ENCODE results near the gene RWDD3.

The RWDD3 gene

DNA sequence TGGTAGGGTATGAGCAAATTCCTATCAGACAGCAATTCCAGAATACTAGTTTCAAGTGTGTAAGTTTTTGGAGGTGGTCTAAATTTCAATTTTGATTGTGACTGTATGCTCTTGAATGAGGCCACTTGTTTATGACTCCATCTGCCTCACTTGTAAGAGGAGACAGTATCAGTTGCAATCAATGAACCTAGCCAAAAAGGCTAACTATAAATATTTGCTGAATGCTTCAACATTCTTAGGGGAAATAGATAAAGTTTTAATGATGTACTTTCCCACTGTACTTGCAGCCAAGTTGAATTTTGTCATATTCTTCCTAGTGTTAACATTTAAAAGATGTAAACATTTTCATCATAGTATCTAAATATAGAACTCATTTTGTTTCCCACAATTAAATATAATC is 32.1 kb upstream of the RWDD3 start:
- no peak for FAIRE-seq
- DNase-seq (ENCODE audit: insufficient read length, low spot score): no peak
- TF ChIP-seq, protein P1, sequence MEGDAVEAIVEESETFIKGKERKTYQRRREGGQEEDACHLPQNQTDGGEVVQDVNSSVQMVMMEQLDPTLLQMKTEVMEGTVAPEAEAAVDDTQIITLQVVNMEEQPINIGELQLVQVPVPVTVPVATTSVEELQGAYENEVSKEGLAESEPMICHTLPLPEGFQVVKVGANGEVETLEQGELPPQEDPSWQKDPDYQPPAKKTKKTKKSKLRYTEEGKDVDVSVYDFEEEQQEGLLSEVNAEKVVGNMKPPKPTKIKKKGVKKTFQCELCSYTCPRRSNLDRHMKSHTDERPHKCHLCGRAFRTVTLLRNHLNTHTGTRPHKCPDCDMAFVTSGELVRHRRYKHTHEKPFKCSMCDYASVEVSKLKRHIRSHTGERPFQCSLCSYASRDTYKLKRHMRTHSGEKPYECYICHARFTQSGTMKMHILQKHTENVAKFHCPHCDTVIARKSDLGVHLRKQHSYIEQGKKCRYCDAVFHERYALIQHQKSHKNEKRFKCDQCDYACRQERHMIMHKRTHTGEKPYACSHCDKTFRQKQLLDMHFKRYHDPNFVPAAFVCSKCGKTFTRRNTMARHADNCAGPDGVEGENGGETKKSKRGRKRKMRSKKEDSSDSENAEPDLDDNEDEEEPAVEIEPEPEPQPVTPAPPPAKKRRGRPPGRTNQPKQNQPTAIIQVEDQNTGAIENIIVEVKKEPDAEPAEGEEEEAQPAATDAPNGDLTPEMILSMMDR (IDR thresholded peaks at IDR 0.05; ENCODE audit: insufficient read depth, missing control alignments): no peak

DNA sequence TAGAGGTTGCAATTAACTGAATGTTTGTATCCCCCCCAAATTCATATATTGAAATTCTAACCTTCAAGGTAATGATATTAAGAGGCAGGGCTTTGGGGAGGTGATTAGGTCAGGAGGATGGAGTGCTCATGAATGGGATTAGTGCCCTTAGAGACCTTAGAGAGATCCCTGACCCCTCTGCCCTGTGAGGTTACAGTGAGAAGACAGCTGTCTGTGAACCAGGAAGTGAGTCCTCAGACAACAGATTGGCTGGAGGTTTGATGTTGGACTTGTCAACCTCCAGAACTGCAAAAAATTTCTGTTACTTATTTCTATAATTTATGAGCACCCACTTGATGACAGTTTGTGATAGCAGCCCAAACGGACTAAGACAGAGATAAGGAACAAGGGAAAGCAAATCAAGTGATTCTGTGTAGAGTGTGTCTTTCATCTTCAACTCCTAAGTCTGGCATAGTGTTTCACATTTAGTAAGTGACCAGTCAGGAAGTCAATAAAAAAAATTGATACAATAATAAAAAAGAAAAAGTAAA is 30.0 kb upstream of the RWDD3 start:
- TF ChIP-seq, protein P1 (IDR thresholded peaks at IDR 0.05; ENCODE audit: insufficient read depth, missing control alignments): no peak
- DNase-seq (ENCODE audit: insufficient read length, low spot score): no peak
- FAIRE-seq: no peak

DNA sequence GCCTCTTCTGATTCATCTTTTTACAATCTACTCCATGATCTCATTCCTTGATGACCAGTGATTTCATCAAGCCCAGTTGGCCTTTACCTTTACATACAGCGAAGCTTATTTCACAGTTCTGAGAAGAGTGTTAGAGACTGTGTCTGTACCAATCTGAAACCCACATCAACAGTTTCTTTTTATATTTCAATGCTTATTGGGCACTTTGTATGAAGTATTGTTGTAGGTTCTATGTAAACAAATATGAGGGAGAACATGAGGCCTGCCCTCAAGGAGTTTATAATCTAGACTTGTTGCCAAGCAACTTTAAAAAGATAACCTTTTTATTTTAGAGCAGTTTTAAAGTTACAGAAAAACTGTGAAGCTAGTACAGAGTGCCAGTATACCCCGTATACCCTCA is 27.5 kb upstream of the RWDD3 start:
- TF ChIP-seq, protein P1 (IDR thresholded peaks at IDR 0.05; ENCODE audit: insufficient read depth, missing control alignments): no peak
- DNase-seq (ENCODE audit: insufficient read length, low spot score): no peak
- FAIRE-seq: no peak

DNA sequence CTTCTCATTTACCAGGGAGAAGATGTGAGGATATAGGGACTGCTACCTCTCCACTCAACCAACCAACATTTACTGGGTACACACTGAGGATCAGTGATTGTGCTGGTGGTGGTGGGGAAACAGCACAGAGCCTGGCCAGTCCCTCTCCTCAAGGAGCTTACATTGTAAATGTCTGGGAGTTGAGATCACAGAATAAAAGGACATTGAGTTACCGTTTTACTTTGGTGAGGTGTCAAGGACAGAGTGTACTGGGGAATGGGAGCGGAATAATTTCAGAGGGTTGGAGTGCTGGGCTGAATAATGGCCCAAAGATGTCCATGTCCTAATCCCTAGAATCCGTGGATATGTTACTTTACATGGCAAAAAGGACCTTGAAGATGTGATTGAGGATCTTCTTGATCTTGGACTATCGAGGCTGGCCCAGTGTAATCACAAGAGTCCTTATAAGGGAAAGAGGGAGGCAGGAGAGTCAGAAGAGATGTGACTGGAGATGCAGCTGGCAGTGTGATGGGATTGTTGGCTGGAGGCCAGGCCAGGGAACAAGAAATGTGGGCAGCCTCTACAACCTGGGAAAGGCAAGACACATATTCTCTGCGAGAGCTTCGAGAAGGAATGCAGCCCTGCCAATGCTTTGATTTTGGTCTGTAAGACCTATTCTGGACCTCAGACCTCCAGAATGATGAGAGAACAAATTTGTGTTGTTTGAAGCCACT is 26.6 kb upstream of the RWDD3 start:
- TF ChIP-seq, protein P1 (IDR thresholded peaks at IDR 0.05; ENCODE audit: insufficient read depth, missing control alignments): no peak
- DNase-seq (ENCODE audit: insufficient read length, low spot score): no peak
- FAIRE-seq: no peak

DNA sequence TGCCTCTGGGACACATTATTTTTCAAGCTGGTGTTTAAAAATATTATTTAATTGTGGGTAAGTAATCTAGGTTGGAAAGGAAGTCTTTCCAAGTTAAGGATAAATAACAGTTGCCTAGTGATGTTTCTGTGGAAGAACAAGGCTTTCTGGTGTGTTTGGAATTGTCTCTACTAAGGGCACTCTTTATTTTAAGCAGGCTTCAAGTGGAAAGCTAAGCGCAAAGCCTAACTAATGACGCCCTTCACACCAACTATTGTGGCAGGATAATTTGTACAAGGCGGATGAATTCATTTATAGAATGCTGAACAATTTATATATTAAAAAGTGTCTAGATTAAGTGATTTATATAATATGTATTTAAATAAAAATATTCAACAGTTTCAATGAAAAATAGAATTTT is 25.1 kb upstream of the RWDD3 start:
- FAIRE-seq (no peak), DNase-seq (ENCODE audit: insufficient read length, low spot score) (no peak)
- TF ChIP-seq, protein P1 (IDR thresholded peaks at IDR 0.05; ENCODE audit: insufficient read depth, missing control alignments): no peak

DNA sequence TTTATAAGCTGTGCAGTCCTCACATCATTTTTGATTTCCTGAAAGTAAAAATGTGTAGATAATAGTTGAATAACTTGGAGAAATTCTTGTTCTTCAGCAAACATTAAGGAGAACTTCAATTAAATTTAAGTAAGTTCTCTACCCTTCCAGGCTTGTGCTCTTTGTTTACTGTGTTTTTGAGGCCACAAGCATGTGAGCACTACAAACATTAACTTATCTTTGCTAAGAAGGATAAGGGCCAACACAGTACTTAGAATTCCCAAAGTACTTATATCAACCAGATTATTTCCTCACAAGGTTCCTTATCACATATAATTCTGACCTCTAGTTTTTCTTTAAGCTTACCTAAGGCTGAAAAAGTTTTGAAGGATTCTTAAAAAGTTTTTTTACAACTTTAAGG is 24.7 kb upstream of the RWDD3 start:
- TF ChIP-seq, protein P1 (IDR thresholded peaks at IDR 0.05; ENCODE audit: insufficient read depth, missing control alignments): no peak
- no peak for DNase-seq (ENCODE audit: insufficient read length, low spot score)
- no peak for FAIRE-seq

DNA sequence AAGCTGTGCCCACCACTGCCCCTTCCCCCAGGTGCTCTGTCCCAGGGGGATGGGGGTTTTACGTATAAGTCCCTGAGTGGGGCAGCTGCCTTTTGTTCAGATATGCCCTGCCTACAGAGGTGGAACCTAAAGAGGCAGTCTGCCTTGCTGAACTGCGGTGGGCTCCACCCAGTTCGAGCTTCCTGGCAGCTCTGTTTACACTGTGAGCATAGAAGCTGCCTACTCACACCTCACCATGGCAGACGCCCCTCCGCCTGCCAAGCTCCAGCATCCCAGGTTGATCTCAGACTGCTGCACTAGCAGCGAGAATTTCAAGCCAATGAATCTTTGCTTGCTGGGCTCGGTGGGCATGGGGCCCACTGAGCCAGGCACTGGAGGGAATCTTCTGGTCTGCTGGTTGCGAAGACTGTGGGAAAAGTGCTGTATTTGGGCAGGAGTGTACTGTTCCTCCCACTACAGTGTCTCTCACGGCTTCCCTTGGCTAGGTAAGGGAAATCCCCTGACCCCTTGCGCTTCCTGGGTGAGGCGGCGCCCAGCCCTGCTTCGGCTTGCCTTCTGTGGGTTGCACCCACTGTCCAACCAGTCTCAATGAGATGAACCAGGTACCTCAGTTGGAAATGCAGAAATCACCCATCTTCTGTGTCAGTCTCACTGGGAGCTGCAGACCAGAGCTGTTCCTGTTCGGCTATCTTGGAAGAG is 17.6 kb upstream of the RWDD3 start:
- TF ChIP-seq, protein P1 (IDR thresholded peaks at IDR 0.05; ENCODE audit: insufficient read depth, missing control alignments): no peak
- no peak for DNase-seq (ENCODE audit: insufficient read length, low spot score)
- FAIRE-seq: no peak

Data from D721Med (cell line).